DMS79 treated with DMSO at 0.1 percent for 48 hours (cell line): ENCODE data around the gene CYP21A2.
A peak's percentile ranks its signal among the peaks of the same experiment; 100 is the strongest.
"Not testable (repeated sequence)": the region's sequence is repeated elsewhere in the genome, so short reads cannot be mapped to it uniquely, and the experiment has no call there.

ENCODE experiments used
- DNase-seq: peaks from one replicate; lab custom pipeline; 2025; lab: John Stamatoyannopoulos, UW

The CYP21A2 gene

GRCh38 chr6:32037598-32038524 is at the start of gene CYP21A2:
TSS of gene CYP21A2 (plus strand) at chr6:32038415. CDS start at chr6:32038423, 8 bp downstream.
- peak; percentile 14 for DNase-seq

GRCh38 chr6:31989363-31989762 is 48.9 kb upstream of the CYP21A2 start:
- not testable (repeated sequence) for DNase-seq

DNA sequence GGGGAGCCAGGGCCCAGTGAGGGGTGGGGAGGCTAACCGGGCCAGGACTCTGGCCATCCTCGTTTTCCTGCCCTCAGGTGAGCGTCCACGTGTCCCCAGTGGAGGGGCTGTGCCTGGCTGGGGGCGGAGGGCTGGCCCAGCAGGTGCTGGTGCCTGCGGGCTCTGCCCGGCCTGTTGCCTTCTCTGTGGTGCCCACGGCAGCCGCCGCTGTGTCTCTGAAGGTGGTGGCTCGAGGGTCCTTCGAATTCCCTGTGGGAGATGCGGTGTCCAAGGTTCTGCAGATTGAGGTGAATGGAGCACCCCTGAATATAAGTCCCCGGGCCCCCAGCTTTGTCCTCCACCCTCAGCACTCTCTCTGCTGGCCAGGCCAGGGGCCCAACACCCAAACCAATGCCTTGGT is 43.8 kb upstream of the CYP21A2 start:
- DNase-seq, result not testable (repeated sequence)

DNA sequence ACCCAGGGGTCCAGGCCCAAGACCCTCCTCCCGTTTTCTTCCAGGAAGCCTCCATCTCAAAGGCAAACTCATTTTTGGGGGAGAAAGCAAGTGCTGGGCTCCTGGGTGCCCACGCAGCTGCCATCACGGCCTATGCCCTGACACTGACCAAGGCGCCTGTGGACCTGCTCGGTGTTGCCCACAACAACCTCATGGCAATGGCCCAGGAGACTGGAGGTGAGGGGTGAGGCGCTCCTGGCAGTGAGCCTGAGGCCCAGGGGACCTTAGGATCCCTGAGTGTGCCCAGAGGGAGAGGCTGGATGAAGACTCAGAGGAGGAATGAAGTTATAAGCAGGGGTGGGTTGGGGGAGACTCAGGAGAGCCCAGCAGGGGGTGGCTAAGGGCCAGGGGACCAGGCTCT is 41.8 kb upstream of the CYP21A2 start:
- not testable (repeated sequence) for DNase-seq

- not testable (repeated sequence) for DNase-seq
Observed at GRCh38 chr6:32002546-32003268, 35.5 kb upstream of the CYP21A2 start.

DNA sequence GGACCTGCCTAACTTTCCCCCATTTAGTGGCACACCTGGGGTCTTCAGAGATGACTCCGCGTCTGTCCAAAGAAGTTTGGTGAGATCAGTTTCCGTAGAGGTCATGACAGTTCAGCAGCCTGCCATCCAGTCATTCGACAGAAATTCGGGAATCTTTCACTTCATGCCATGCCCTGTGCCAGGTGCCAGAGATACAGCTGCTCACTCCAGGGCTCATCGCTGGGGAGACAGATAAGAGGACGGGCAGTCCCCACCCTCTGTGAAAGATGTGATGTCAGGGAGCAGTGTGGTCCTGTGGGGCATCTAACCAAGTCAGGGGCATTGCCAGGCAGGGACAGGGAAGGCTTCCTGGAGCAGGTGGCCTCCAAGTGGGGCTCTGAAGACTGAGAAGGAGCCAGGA is 34.9 kb upstream of the CYP21A2 start:
- not testable (repeated sequence) for DNase-seq

DNA sequence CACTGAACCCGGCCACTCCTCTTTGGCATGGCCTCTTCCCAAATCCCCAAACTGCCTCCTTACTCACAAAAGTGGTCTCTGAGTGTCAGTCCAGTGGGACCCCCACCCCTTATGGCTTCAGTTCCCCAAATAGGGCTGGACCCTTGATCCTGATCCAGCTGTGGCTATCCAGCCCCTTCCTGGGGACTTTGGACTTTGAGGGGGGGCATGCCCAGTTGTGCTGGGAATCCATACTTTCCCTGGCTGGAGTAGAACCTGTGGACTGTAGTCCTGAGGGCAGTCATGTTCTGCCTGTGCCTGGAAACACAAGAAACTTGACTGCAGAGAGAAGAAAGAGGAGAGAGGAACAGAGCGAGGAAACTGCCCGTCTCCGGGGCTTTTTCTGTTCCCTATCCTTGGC is 33.8 kb upstream of the CYP21A2 start:
- not testable (repeated sequence) for DNase-seq

DNA sequence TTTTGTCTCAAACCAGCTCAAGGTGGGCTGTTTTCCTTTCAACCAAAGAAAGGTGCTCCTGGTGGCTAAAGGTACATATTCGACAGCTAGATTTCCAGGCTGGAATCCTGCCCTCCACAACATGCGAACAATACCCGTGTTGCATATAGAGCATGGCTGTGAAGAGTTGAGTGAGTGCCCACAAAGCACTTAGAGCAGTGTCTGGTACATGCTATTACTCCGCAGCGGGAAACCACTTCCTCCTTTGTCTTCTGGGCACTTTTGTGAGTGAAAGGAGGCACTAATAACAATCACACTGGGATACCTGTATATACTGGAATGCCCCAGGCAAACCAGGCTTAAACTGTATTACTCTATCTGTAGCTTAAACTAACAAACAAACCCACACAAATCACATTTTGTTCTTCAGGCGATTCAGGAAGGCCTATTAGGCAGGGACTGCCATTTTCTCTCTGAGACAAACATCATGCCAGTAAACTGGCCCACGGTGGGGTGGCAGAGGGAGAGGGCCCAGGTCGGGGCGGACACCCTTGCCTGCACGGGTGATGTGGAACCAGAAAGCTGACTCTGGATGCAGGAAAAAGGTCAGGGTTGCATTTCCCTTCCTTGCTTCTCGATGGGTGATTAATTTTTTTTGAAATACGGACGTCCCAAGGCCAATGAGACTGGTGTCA is 33.2 kb upstream of the CYP21A2 start:
- not testable (repeated sequence) for DNase-seq

GRCh38 chr6:32005538-32005880 is 32.7 kb upstream of the CYP21A2 start:
- DNase-seq, result not testable (repeated sequence)

- not testable (repeated sequence) for DNase-seq
Observed at GRCh38 chr6:32005991-32006529, 32.2 kb upstream of the CYP21A2 start.

DNA sequence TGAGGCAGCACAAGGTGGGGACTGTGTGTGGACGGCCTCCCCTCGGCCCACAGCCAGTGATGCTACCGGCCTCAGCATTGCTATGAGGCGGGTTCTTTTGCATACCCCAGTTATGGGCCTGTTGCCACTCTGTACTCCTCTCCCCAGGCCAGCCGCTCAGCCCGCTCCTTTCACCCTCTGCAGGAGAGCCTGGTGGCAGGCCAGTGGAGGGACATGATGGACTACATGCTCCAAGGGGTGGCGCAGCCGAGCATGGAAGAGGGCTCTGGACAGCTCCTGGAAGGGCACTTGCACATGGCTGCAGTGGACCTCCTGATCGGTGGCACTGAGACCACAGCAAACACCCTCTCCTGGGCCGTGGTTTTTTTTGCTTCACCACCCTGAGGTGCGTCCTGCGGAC is 31.1 kb upstream of the CYP21A2 start:
- DNase-seq, result not testable (repeated sequence)

- not testable (repeated sequence) for DNase-seq
Observed at GRCh38 chr6:32008037-32008436, 30.2 kb upstream of the CYP21A2 start.

- not testable (repeated sequence) for DNase-seq
Observed at GRCh38 chr6:32008616-32009015, 29.6 kb upstream of the CYP21A2 start.

GRCh38 chr6:32009537-32009936 is 28.7 kb upstream of the CYP21A2 start:
- not testable (repeated sequence) for DNase-seq

- DNase-seq, result not testable (repeated sequence)
Observed at GRCh38 chr6:32010856-32011530, 27.2 kb upstream of the CYP21A2 start.

- DNase-seq, result not testable (repeated sequence)
Observed at GRCh38 chr6:32012941-32013617, 25.1 kb upstream of the CYP21A2 start.

DNA sequence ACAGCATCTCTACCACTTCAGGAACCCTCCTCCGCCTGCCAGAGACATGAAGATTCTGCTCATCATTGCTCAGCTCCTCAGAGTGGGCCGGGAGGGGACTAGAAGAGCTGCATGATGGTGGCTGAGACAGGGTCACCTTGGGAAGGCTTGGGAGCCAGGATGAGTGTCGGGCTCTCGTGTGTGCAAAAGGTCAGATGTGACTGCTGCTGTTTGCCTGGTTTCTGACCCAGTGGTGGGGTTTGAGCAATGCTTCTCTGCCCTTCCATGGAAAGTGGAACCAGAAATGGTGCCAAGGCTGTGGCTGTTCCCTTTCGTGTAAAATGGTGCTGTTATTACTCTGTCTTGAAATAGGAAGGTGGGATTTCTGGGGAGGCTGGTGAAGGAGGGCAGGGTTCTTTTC is 24.5 kb upstream of the CYP21A2 start:
- DNase-seq, result not testable (repeated sequence)

DNA sequence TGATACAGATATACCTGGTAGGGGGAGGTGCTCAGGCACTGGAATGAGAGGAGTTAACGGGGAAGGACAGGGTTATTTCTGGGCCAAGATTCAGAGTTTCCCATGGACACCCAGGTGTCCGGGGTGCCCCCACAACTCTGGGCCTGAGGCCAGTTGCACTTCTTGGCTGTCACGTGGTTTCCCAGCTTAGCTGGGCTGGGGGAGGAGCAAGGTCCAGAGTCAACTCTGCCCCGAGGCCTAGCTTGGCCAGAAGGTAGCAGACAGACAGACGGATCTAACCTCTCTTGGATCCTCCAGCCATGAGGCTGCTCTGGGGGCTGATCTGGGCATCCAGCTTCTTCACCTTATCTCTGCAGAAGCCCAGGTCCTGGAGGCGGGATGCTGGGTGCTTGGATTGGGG is 23.7 kb upstream of the CYP21A2 start, which contains the start of gene C4B:
Gene C4B, plus strand, starts transcription at position 249 of the 400 bp plus-strand sequence. Its CDS starts 51 bp downstream, at position 300.
- not testable (repeated sequence) for DNase-seq

DNA sequence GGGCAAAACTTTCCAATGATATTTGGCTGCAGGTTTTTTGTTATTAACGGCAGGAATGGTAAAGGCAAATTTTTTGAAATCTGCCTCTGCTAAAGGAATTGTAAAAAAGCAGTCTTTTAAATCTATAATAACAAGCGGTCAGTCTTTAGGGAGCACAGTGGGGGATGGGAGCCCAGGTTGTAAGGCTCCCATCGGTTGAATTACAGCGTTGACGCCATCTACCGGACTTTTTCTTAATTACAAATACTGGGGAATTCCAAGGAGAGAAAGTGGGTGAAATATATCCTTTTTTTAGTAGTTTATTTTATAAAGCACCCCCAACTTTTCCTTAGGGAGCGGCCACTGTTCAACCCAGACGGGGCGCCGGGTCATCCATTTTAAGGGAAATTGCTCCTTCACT is 16.1 kb upstream of the CYP21A2 start:
- not testable (repeated sequence) for DNase-seq

DNA sequence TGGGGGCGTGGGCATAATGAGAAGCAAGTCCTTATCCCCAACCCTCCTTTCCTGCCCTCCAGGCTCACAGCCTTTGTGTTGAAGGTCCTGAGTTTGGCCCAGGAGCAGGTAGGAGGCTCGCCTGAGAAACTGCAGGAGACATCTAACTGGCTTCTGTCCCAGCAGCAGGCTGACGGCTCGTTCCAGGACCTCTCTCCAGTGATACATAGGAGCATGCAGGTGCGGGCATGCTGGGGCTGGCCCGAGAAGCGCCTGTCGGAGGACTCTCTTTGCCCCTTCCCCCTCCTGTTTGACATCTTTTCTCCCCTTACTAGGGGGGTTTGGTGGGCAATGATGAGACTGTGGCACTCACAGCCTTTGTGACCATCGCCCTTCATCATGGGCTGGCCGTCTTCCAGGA is 9.6 kb upstream of the CYP21A2 start:
- not testable (repeated sequence) for DNase-seq

GRCh38 chr6:32029553-32029952 is 8.7 kb upstream of the CYP21A2 start:
- DNase-seq, result not testable (repeated sequence)
